Heart left ventricle (tissue), 16 donors: Measurements from ENCODE around the gene LIPN. TPM values are rescaled to one million over a fixed set of nuclear protein-coding genes. Genes with fewer than 3 reads are reported as not detected.

Source experiments
- ATAC-seq, 4 donors: fragments of 200-7000 bp; cut with Tn5 transposase; one replicate each; pipeline ENCODE4 v1.9.1; 2020 to 2022; ENCODE audit warnings: moderate library complexity in 4 of 4, mild to moderate bottlenecking in 3 of 4, moderate number of reproducible peaks in 1 of 4
- DNase-seq, 5 donors: peaks; one replicate each; pipeline ENCODE4 v3.0.0-alpha.2; 2020
- H3K27ac ChIP-seq, 12 donors: fragments of 200-600 bp; sonication (generic) in 4 of 12; one replicate each; pipeline versions ENCODE4 v1.5.0 to v1.8.0; 2016 to 2022; ENCODE audit warnings: mild to moderate bottlenecking in 2 of 12
- H3K27me3 ChIP-seq, 9 donors: fragments of 200-600 bp; sonication (generic) in 2 of 9; one replicate each; pipeline versions ENCODE4 v1.5.1 to v1.8.0; 2016 to 2022; ENCODE audit warnings: mild to moderate bottlenecking in 3 of 9
- H3K36me3 ChIP-seq, 9 donors: fragments of 200-600 bp; sonication (generic) in 2 of 9; one replicate each; pipeline versions ENCODE4 v1.5.0 to v1.8.0; 2018 to 2022; ENCODE audit warnings: mild to moderate bottlenecking in 2 of 9
- H3K4me1 ChIP-seq, 12 donors: fragments of 200-600 bp; sonication (generic) in 4 of 12; one replicate each; pipeline versions ENCODE4 v1.5.0 to v1.8.0; 2016 to 2022; ENCODE audit warnings: mild to moderate bottlenecking in 3 of 12
- H3K4me3 ChIP-seq, 12 donors: fragments of 200-600 bp; sonication (generic) in 4 of 12; one replicate each; pipeline versions ENCODE4 v1.5.0 to v1.8.0; 2017 to 2022; ENCODE audit warnings: mild to moderate bottlenecking in 9 of 12, moderate library complexity in 4 of 12
- H3K9me3 ChIP-seq, 12 donors: fragments of 200-600 bp; sonication (generic) in 4 of 12; one replicate each; pipeline versions ENCODE4 v1.5.0 to v1.8.0; 2016 to 2022; ENCODE audit warnings: mild to moderate bottlenecking in 1 of 12
- CTCF ChIP-seq, 12 donors: fragments of 200-600 bp; sonication (generic) in 4 of 12; IDR thresholded peaks; one replicate each; pipeline versions ENCODE4 v1.5.0 to v1.8.0; 2018 to 2022; ENCODE audit warnings: antibody characterized with exemption in 12 of 12, mild to moderate bottlenecking in 5 of 12
- POLR2A ChIP-seq, 2 donors: fragments of 450-650 bp; IDR thresholded peaks; one replicate each; pipeline ENCODE4 v1.6.1; 2017; ENCODE audit warnings: antibody characterized with exemption in 2 of 2, mild to moderate bottlenecking in 2 of 2, moderate library complexity in 2 of 2
- WGBS, 4 donors: extraction: QIAGEN DNeasy Blood & Tissue Kit in 2 of 4; methylation state at CpG; one replicate each; pipeline versions ENCODE4 v1.1.5 to v1.1.7; 2013 to 2018; 5-methylcytosine and 5-hydroxymethylcytosine counted together
- intact Hi-C, 10 donors: fragments of 100-400 bp; cut with DNase I; formaldehyde crosslinking; loops; one replicate each; pipeline versions ENCODE4 v1.11.1 to v1.14.2; 2022
- long read RNA-seq, 3 donors: library from polyadenylated mRNA; unstranded; transcript quantifications; one replicate each; pipeline ENCODE4 v2.0.0, GENCODE V29; 2020 to 2021
- polyA plus RNA-seq, 2 donors: library from polyadenylated mRNA; stranded (reverse); fragments of 200-250 nt; gene quantifications; one replicate each; pipeline ENCODE4 v1.2.3, GENCODE V29; 2013
- total RNA-seq, 9 donors: library from RNA; depleted of rRNA in 2 of 9; stranded (reverse); fragments of >200 nt in 2 of 9; fragmentation: NEBNext Ultra II Directional in 3 of 9; extraction: Animal tissue kit (Norgen Biotek cat#: 25700) in 3 of 9; gene quantifications; one replicate each; pipeline versions ENCODE4 v1.1.0 to v1.2.4, GENCODE V29; 2016 to 2023
- donor health status: ischemic (EF 13 %, LVEDD 7.1; RV severe dilation, severe dysfunction).
- donor health status: healthy with polysubstance abuse.
- donor health status: DM: no; HTN: yes; CAD: no.
- donor health status: DM: no; HTN: no; CAD: no.
- donor health status: ischemic (EF 25% LVEDD 6.9; RV normal size, moderate dysfunction).
- donor health status: ischemic (EF 25% LVEDD 5.7; RV mildly dilated, moderate dysfunction).
- donor health status: healthy.
- donor health status: DM: yes; HTN: yes; CAD: no.
- donor health status: ischemic (EF 35%, LVEDD 5.7; RV mildly dilated, moderate dysfunction).
- donor health status: nonischemic (EF 11% LVEDD 7.7; RV severe dilation, severe dysfunction).
- donor health status: DM: yes; HTN: yes; CAD: no.
- donor health status: PGD.
- donor health status: ischemic (EF 29% LVEDD 5.4; RV normal size, mild dysfunction).
- donor health status: nonischemic (EF 23%, LVEDD 6.1; RV moderate dilation, normal function).

The LIPN gene
- total RNA-seq = under 1 TPM in 1 of 9 donors, not detected in 8; 0.43 TPM
- not detected for polyA plus RNA-seq
- long read RNA-seq, donor 1 = 0 reads
- long read RNA-seq, donor 2 = 0 reads
- long read RNA-seq, donor 3 = 0 reads

DNA sequence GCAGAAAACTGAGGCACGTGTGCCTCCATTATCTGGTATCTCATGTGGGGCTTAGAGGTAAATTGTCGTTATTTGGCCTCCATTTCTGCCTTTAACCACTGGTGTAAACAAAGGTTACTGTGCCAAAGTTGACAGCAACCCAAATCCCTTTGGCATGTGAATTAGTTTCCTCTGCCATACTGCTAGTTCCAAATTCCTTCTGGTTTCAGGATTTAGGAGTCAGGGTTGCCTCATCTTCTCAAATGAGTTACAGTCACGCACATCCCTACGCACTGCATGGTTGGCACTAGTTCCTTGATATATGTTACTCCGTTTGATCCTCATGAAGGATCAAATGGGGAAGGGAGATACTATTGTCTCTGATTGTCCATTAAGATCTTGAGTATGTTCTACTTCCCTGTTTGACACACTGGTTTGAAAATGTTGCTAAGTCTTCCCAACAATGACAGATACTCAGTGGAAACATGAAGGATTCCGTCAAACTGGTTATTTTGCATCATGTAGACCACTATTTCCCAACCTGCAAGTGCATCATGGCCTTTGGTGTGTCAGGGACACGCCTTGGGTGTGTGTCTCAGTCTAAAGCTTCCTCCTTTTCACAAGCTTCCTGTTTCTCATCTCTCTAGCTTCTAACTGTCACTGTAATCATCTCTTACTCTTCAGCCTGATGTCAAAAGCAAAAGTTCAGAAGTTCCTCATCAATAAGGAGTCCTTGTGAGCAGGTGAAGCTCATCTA, at the start of gene LIPN:
TSS of gene LIPN (plus strand) at position 655 of the 736 bp plus-strand sequence. CDS start 1,386 bp downstream, outside the sequence.
- Histone ChIP-seq H3K4me3 (no peak within 1 kb of the TSS), H3K36me3 (no peaks in the 10 kb centered on the region), H3K27me3 (peaks cover 0 to 5% (median 0%) of the 10 kb centered on the region in 9 donors), H3K9me3 (no peaks in the 10 kb centered on the region), H3K27ac (peak within 1 kb of the TSS in 1 of 12 donors; percentile 73), H3K4me1 (no peaks in the 10 kb centered on the region)
- ATAC-seq (peak in 2 of 4 donors; percentile 34 to 77), DNase-seq (peak in 1 of 5 donors; percentile 27)
- intact Hi-C loops = no loop called here
- WGBS, 4 donors = 81 to 90% (median 86%) methylated on average over 7 of the region's 7 CpGs
- TF ChIP-seq POLR2A (IDR thresholded peaks at IDR 0.05) (no peak), CTCF (IDR thresholded peaks at IDR 0.05) (no peak)

DNA sequence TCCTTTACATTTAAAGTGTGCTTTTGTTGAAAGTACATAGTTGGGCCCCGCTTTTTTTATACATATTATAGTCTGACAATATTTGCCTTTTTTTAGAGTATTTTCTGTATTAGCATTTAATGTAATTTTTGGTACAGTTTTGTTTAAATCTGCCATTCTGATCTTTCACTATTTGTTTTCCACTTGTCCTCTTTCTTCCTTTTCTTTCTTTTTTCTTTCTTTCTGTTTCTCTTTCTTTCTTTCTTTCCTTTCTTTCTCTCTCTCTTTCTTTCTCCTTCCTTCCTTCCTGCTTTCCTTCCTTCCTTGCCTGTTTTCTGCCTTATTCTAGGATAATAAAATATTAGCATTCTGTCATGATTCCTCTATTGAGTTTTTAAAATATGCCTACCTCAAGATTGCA, 44.3 kb upstream of the LIPN start:
- WGBS, 4 donors = 88 to 95% (median 91%) methylated on average over 1 of the region's 1 CpG
- intact Hi-C loops = no loop called here
- Histone ChIP-seq H3K4me3 (no peak overlapping the region), H3K27ac (no peak overlapping the region), H3K27me3 (peaks cover 0 to 14% (median 0%) of the 10 kb centered on the region in 9 donors), H3K4me1 (no peaks in the 10 kb centered on the region), H3K9me3 (no peaks in the 10 kb centered on the region), H3K36me3 (no peaks in the 10 kb centered on the region)
- TF ChIP-seq CTCF (IDR thresholded peaks at IDR 0.05) (no peak), POLR2A (IDR thresholded peaks at IDR 0.05) (no peak)
- ATAC-seq = no peak
- DNase-seq = no peak

DNA sequence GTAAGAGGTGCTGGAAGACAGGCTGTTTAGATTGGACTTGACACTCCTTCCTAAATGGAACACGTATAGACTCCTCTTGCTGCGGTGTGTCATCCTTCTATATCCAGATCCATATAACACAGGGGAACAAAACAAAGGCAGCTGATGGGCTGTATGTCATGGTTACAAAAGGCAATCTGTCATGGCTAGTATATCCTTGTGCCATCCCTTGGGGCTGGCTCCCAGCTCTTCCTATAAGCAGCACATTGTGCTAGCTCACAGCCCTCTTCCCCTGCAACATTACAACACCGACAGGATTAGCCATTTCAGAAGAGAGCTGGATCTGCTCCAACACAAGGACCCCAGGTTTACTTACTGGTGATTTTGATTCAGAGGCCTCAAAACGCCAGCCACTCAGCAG, 38.4 kb upstream of the LIPN start:
- no peak for TF ChIP-seq CTCF (IDR thresholded peaks at IDR 0.05)
- TF ChIP-seq POLR2A (IDR thresholded peaks at IDR 0.05) = no peak
- Histone ChIP-seq H3K4me1 (no peaks in the 10 kb centered on the region), H3K27me3 (peaks cover 0 to 18% (median 0%) of the 10 kb centered on the region in 9 donors), H3K36me3 (no peaks in the 10 kb centered on the region), H3K27ac (no peak overlapping the region), H3K4me3 (no peak overlapping the region), H3K9me3 (no peaks in the 10 kb centered on the region)
- DNase-seq (no peak), ATAC-seq (no peak)
- intact Hi-C loops = no loop called here
- 75 to 81% (median 78%) methylated on average over 4 of the region's 4 CpGs for WGBS, 4 donors

DNA sequence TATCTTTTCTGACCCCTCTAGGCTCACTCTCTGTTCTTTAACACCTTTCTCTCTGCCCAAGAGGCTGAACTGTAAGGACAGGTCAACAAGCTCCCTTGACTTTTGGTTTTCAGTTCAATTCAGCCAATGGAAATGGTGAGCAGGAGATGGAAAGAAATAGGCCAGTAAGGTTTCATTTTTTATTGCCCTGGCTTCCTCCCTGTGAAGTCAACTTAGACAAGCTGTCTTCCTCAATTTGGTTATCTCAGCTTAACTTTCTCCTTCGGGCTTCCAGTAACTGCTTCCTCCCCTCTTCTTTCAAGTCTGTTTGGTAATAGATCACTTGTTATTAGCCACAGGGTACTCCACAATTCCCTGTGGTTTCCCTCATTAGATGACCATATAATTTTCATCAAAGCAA, 34.0 kb upstream of the LIPN start:
- H3K9me3 ChIP-seq = no peaks in the 10 kb centered on the region
- no peak for DNase-seq
- no peak for TF ChIP-seq CTCF (IDR thresholded peaks at IDR 0.05)
- TF ChIP-seq POLR2A (IDR thresholded peaks at IDR 0.05) = no peak
- no peak overlapping the region for H3K27ac ChIP-seq
- H3K4me3 ChIP-seq = no peak overlapping the region
- no peak for ATAC-seq
- no peaks in the 10 kb centered on the region for H3K36me3 ChIP-seq
- intact Hi-C loops = no loop called here
- H3K27me3 ChIP-seq = peaks cover 0 to 24% (median 4%) of the 10 kb centered on the region in 9 donors
- 12 to 24% (median 17%) methylated on average over 1 of the region's 1 CpG for WGBS, 4 donors
- no peaks in the 10 kb centered on the region for H3K4me1 ChIP-seq
